ENCODE results near the gene CCDC86.

The CCDC86 gene

DNA sequence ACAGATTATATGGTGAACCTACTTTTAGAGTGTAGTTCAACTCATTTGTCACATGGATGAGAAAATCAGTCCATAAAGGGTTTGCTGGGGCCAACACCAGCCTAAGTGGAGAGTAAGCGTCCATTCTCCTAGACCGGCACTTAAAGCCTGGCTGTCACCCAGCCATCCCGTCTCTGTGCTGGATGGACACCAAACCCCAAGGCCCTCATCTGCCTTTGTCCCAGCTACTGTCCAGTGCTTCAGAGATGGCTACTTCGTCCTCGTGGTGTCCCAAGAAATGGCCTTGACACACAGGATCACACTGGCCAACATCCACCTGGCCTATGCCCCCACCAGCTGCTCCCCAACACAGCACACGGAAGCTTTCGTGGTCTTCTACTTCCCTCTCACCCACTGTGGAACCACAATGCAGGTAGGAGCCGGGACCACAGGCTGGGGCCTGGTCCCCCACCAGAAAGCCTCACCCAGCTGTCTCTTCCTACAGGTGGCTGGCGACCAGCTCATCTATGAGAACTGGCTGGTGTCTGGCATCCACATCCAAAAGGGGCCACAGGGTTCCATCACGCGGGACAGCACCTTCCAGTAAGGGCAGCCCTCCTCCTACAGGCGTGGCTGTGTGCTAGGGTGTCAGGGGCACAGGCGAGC lies 28.9 kb downstream of the CCDC86 start:
- DNase-seq = no peak

DNA sequence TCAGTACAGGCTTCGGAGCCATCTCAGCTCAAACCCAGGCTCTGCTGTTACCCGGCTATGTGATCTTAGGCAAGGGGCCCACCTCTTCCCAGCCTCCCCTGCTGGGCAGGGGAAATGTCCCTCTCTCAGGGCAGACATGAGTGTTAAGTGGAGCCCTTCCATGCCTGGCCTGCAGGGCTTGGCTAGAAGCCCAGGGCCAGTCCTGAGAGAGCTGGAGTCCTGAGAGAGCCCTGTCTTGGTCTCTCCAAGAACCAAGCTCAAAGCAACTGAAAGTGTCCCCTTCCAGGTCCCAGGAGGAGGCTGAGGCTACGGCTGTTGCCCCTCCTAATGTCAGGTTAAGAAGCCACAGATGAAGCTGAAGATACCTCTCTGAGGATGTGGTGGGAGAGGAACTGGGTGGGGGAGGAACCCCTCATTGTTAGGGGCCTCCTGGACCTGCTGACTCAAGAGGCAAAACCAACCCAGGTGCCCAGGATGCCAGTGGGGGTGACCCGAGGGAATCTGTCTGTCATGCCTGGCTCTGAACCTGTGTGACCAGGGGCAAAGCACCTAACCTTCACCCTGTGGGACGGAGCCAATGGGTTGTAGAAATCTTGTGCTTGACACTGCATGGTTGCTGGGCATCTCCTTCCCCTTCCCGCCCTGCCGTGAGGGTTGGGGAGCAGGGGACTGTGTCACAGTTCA lies 29.6 kb downstream of the CCDC86 start:
- no peak for DNase-seq

GRCh38 chr11:60872124-60872960 lies 30.4 kb downstream of the CCDC86 start:
- no peak for DNase-seq

DNA sequence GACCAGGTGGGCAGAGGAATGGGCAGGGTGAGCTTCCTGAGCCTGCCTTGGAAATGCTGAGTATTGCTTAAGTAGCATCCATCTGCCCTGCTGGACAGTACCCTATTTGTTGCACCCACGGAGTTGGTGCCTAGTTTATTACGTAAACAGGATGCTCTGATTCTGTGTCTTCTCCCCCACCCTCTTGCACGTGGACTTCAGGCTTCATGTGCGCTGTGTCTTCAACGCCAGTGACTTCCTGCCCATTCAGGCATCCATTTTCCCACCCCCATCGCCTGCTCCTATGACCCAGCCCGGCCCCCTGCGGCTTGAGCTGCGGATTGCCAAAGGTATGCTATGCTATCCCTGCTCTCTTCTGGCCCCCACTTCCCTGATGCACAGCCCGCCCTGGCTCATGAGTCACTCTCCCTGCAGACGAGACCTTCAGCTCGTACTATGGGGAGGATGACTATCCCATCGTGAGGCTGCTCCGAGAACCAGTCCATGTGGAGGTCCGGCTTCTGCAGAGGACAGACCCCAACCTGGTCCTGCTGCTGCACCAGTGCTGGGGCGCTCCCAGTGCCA lies 31.1 kb downstream of the CCDC86 start:
- no peak for DNase-seq

DNA sequence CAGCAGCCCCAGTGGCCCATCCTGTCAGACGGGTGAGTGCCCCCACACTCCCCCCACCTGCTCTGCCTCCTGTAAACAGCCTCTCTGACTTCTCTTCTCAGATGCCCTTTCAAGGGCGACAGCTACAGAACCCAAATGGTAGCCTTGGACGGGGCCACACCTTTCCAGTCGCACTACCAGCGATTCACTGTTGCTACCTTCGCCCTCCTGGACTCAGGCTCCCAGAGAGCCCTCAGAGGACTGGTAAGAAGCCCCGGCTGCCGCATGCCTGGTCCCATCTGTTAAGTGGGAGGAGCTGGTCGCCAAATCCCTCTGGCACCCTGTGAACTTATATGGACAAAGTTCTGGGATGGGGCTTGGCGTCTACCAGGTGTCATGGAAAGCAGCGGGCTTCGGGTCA lies 31.6 kb downstream of the CCDC86 start:
- no peak for DNase-seq

GRCh38 chr11:60874421-60875365 lies 32.8 kb downstream of the CCDC86 start:
- no peak for DNase-seq

DNA sequence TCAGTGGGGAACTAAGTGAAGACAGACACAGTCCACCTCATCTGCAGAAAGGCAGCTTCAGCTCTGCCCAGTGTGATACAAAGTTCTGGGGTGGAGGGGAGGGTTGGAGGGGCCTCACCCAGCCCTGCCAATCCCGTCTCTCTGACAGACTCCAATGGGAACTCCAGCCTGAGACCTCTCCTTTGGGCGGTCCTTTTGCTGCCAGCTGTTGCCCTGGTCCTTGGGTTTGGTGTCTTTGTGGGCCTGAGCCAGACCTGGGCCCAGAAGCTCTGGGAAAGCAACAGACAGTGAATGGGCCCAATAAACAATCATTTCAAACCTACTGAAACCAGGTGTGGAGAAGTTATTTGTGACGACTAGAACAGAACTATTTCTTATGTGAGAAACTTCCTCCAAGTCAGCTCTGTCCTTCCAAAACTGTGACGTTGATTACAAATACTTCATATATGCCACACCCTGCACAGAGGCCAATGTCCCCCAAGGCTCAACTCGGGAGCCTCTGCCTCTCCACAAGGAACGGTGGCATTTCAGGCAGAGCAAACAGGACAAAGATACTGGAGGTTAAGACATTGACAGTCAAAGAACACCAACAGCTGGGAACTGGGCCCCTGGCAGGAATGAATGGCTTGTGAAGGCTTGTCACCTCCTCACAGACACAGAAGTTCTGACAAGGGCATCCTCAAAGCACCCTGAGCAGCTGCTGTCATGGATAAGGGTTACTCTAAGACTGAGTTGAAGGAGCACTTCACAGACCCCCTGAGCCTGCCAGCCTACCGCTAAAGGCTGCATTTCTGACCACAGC lies 33.7 kb downstream of the CCDC86 start:
- no peak for DNase-seq

GRCh38 chr11:60876168-60876485 lies 34.2 kb downstream of the CCDC86 start:
- no peak for DNase-seq

- DNase-seq = no peak
Observed at GRCh38 chr11:60878245-60879101, 36.6 kb downstream of the CCDC86 start.

DNA sequence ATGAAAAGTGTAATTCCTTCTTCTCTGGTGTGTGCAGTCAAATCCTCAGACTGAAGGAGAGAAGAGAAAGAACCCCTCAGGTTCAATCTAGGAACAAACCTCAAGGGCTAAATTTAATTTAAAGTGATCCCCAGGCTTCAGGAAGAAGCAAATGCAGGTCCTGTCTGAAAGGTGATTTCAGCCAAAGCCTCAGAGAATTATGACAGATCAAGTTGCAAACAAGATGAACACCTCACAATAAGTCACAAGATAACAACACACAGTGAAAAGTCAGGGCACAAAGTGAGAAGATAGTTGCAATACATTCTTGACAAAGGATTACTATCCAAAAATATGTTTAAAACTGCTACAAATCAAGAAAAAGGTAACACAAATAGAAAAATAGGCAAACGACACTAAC lies 37.2 kb downstream of the CCDC86 start:
- no peak for DNase-seq

DNA sequence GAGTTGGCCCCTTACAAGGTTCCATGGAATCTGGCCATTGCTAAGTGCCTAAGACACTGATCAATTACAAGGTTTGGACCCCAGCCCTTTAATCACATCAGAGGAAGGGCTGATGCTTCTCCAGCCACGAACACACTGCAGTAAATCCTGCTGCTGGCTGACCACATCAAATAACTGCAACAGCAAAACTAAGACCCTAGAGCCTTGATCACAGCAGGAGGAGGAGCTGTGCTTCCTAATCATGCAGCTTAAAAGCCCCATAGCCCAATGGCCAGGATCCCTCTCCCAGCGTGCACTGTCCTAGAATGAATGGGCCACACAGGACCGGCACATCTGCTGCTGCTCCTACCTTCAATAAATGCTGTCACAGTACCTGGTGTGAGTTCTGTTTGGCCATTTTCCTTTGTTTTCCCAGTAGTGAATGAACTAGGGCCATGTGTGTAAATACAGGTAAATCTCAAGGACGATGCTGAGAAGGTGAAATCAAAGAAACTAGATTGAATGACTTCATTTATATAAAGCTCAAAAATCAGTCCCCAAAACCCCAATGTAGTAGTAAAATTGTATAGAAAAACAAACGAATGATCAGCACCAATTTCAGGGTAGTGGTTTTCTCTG lies 38.2 kb downstream of the CCDC86 start:
- DNase-seq = no peak

DNA sequence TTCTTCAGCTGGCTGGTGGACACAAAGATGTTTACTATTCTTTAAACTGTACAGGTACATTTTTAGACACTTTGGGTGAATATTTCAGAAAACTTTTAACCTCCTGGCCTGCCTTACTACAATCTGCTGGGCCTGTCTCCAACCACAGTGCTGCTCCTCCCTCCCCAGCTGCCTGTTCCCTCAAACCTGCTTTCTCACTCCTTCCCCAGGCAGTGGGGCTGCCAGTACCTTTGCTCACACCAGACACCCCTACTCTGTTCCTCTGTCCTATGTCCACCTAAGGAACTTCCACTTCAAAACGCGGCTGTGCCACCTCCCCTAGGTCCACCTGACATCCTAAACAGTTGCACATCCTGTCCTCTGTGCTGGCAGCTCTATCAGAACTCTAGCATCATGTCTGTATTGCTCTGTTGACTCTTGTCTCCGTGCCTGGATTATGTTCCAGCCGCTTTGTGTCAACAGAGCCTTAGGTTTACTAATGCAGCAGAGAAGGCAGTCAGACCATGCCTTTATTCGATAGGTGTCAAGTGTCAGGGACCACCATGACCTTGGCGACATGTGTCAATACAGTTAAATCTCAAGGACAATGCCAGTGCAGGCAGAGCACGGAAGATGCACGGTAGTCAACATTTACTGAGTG lies 38.9 kb downstream of the CCDC86 start:
- no peak for DNase-seq

DNA sequence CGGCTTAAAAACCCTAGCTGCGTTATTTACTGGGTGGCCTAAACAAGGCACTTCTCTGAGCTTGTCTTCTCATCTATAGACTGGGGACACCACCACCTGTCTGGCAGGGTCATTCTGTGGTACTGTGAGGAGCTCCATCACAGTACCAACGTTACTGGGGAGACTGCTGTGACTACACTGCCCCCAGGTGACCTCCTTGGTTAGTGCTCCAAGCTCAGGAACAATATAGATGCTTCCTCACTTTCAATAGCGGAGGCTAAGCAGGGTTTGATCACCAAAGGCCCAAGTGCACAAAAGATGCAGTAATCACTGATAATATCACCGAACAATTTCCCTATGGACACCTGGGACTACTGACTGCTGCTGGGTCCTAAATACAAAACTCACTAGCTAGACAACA lies 45.6 kb downstream of the CCDC86 start:
- no peak for DNase-seq

- no peak for DNase-seq
Observed at GRCh38 chr11:60889869-60890311, 48.0 kb downstream of the CCDC86 start.

GRCh38 chr11:60890696-60891095 lies 48.8 kb downstream of the CCDC86 start:
- DNase-seq = no peak

GRCh38 chr11:60891103-60891741 lies 49.3 kb downstream of the CCDC86 start:
- DNase-seq = no peak

DNA sequence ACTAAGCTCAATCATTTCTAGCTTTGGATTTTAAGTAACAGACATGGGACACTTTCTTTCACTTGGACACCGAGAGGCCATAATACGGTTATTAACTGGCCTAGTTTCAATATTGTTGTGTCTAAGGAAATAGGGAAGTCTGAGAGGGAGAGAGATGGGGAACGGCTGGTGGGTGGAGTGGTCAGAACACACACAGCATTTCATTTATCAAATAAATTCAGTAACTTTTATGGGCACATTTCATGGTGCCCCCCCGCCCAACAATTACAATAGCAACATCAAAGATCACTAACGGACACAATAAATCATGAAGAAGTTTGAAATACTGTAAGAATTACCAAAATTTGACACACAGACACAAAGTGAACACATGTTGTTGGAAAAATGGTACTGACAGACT lies 53.8 kb downstream of the CCDC86 start:
- no peak for DNase-seq

DNA sequence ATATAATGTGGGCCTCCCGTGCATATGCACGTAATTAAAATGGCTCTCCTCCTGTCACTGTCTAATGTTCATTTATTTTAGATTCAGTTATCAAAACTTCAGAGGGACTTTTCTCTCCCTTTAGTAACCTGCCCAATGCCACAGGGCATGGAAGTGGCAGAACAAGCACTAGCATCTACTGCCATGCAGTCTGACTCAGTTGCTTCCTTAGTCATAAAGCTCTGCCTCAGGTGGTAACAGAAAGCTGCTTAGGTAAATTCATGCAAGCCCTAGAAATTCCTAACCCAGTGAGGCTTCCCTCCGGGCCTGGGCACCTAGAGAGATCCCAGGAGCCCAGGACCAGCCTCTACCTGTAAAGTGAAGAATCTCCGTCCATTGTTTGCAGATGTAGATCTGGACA lies 55.6 kb downstream of the CCDC86 start:
- DNase-seq = no peak
